H1 (cell line): ENCODE data around the gene CXXC4. TPM values are rescaled to one million over a fixed set of nuclear protein-coding genes. Genes with fewer than 3 reads are reported as not detected.

Source experiments
- RFX5 ChIP-seq: IDR thresholded peaks from 2 replicates; pipeline ENCODE4 v1.6.1; 2011; ENCODE audit warnings: low read depth, low read length, improper control_type of control experiment, borderline replicate concordance
- SIRT6 ChIP-seq: IDR thresholded peaks from one replicate; pipeline ENCODE4 v1.7.1; 2012; ENCODE audit warnings: low read length, inconsistent platforms
- SP2 ChIP-seq: IDR thresholded peaks from 2 replicates; pipeline ENCODE4 v1.6.1; 2012; ENCODE audit warnings: mild to moderate bottlenecking, low read length, inconsistent platforms
- polyA plus RNA-seq, 7 experiments: library from polyadenylated mRNA; depleted of rRNA in 3 of 7; stranded (reverse) in 5 of 7; unstranded in 2 of 7; fragments of >200 nt in 5 of 7; fragments of 200-250 nt in 2 of 7; gene quantifications; 1 replicate in 5 of 7; 2 replicates in 1 of 7; 4 replicates in 1 of 7; pipeline versions ENCODE4 v1.2.1 to v1.2.3, GENCODE V29; 2011 to 2013; ENCODE audit warnings: missing spikeins in 2 of 7, mixed read lengths in 2 of 7
- total RNA-seq: library from RNA; stranded (reverse); fragmentation: NEBNext Ultra II Directional; extraction: Animal tissue kit (Norgen Biotek cat#: 25700); gene quantifications from 2 replicates; pipeline ENCODE4 v1.2.1, GENCODE V29; 2021
- TF ChIP-seq, protein P1 (sequence below), 3 experiments: IDR thresholded peaks; 1 replicate in 2 of 3; 2 replicates in 1 of 3; pipeline versions ENCODE4 v1.5.1 to v1.6.1; 2011; ENCODE audit warnings: low read length in 3 of 3, mild to moderate bottlenecking in 3 of 3, inconsistent platforms in 2 of 3, low read depth in 1 of 3, moderate library complexity in 1 of 3; ENCODE audit not compliant: insufficient read depth in 1 of 3; ENCODE audit errors: control extremely low read depth in 1 of 3

CXXC4 gene
- total and polyA plus RNA-seq, 2 of the 8 experiments (the other 6 are each of a cell fraction or from before 2014, with no cell fraction given): 1.3 to 1.8 TPM

DNA sequence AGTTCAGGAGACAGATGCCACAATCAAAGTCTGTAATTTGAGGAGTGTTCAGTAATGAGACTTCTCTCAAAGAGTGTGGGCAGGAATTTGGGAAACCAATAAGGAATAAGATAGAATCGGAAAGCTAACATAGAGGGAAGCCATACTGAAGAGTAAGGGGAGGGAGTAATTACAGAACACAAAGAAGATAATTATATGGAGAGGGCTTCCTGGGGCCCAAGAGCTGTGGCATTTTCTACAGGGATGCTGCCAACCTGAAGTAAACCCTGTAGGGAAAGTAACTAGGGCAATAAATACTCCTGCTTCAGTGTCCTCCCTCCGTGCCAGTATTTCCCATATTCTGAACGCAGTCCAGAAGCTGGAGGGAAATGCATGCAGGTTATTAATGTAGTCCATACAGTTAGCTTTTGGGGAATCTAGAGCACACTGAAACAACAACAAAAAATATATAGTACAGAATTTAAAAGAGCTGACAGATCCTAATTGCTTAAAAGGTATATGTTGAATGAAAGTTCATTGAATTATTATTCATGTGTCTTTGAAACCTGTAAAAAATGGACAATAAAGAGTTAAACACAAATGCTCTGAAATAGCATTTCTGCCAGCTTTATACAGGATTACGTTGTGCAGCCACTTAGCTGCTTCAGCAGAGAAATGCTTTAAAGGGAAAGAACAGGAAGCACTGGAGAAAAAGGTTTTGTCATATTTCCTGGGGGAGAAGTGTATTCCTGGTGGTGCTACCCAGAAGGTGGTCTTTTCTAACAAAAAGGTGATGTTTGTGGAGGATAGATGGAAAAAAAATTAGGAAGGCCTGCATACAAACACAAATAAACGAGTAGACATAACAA lies 48.0 kb downstream of the CXXC4 start (continued):
- TF ChIP-seq, protein P1, sequence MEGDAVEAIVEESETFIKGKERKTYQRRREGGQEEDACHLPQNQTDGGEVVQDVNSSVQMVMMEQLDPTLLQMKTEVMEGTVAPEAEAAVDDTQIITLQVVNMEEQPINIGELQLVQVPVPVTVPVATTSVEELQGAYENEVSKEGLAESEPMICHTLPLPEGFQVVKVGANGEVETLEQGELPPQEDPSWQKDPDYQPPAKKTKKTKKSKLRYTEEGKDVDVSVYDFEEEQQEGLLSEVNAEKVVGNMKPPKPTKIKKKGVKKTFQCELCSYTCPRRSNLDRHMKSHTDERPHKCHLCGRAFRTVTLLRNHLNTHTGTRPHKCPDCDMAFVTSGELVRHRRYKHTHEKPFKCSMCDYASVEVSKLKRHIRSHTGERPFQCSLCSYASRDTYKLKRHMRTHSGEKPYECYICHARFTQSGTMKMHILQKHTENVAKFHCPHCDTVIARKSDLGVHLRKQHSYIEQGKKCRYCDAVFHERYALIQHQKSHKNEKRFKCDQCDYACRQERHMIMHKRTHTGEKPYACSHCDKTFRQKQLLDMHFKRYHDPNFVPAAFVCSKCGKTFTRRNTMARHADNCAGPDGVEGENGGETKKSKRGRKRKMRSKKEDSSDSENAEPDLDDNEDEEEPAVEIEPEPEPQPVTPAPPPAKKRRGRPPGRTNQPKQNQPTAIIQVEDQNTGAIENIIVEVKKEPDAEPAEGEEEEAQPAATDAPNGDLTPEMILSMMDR (IDR thresholded peaks at IDR 0.05; ENCODE audit: control extremely low read depth in 1 of 3, insufficient read depth in 1 of 3, low read depth in 1 of 3, low read length in 3 of 3): no peak
- TF ChIP-seq RFX5 (no peak), SIRT6 (no peak), SP2 (no peak)
